Vagina (tissue), 2 donors: ENCODE results near the gene OR52N1. TPM values are rescaled to one million over a fixed set of nuclear protein-coding genes. Genes with fewer than 3 reads are reported as not detected.

Experiments
- DNase-seq, 2 donors: peaks; one replicate each; pipeline ENCODE4 v3.0.0-alpha.2; 2017; ENCODE audit errors: extremely low spot score in 2 of 2
- H3K27ac ChIP-seq: fragments of 200-600 bp; sonication (generic); one replicate; pipeline ENCODE4 v1.5.1; 2019
- H3K27me3 ChIP-seq: fragments of 200-600 bp; sonication (generic); one replicate; pipeline ENCODE4 v1.5.1; 2019
- H3K36me3 ChIP-seq, 2 donors: fragments of 200-600 bp; sonication (generic); one replicate each; pipeline ENCODE4 v1.5.1; 2017 to 2019
- H3K4me1 ChIP-seq: fragments of 200-600 bp; sonication (generic); one replicate; pipeline ENCODE4 v1.5.1; 2019
- H3K4me3 ChIP-seq, 2 donors: fragments of 200-600 bp; sonication (generic); 1 replicate in 1 of 2; 2 replicates in 1 of 2; pipeline ENCODE4 v1.5.1; 2016 to 2019
- H3K9me3 ChIP-seq: fragments of 200-600 bp; sonication (generic); one replicate; pipeline ENCODE4 v1.5.1; 2019
- CTCF ChIP-seq, 3 experiments: fragments of 450-650 bp in 2 of 3; fragments of 200-600 bp in 1 of 3; sonication (generic) in 1 of 3; IDR thresholded peaks; one replicate each; pipeline ENCODE4 v1.5.1; 2017 to 2019; ENCODE audit warnings: antibody characterized with exemption in 3 of 3, mild to moderate bottlenecking in 2 of 3, moderate library complexity in 2 of 3
- POLR2A ChIP-seq, 2 donors: fragments of 450-650 bp; IDR thresholded peaks; one replicate each; pipeline ENCODE4 v1.6.1; 2017; ENCODE audit warnings: antibody characterized with exemption in 2 of 2, mild to moderate bottlenecking in 2 of 2, moderate library complexity in 2 of 2
- POLR2AphosphoS5 ChIP-seq, 2 donors: sonication (generic); formaldehyde crosslinking; IDR thresholded peaks; one replicate each; pipeline ENCODE4 v1.9.0; 2017; ENCODE audit warnings: antibody characterized with exemption in 2 of 2, mild to moderate bottlenecking in 2 of 2, low read depth in 1 of 2; ENCODE audit not compliant: insufficient read depth in 1 of 2
- intact Hi-C: fragments of 100-400 bp; cut with DNase I; formaldehyde crosslinking; loops from one replicate; pipeline ENCODE4 v1.15.1; 2023
- total RNA-seq: library from RNA; depleted of rRNA; stranded (reverse); fragments of >200 nt; gene quantifications from one replicate; pipeline ENCODE4 v1.2.3, GENCODE V29; 2016

Gene OR52N1
- total RNA-seq, result not detected

GRCh38 chr11:5791165-5791564 lies at the start of gene OR52N1:
Gene OR52N1, minus strand, starts transcription at chr11:5791265. Its CDS starts 2,449 bp downstream, at chr11:5788816.
- Histone ChIP-seq H3K27ac (no peak within 1 kb of the TSS), H3K9me3 (no peaks in the 10 kb centered on the region), H3K27me3 (no peaks in the 10 kb centered on the region), H3K36me3 (no peaks in the 10 kb centered on the region), H3K4me1 (no peaks in the 10 kb centered on the region), H3K4me3 (no peak within 1 kb of the TSS)
- no peak for DNase-seq
- TF ChIP-seq POLR2A (IDR thresholded peaks at IDR 0.05), result no peak
- TF ChIP-seq CTCF (IDR thresholded peaks at IDR 0.05), result no peak
- TF ChIP-seq POLR2AphosphoS5 (IDR thresholded peaks at IDR 0.05; ENCODE audit: insufficient read depth in 1 of 2, low read depth in 1 of 2), result no peak
- intact Hi-C loops, result no loop called here

- no peaks in the 10 kb centered on the region for H3K27me3 ChIP-seq
- H3K36me3 ChIP-seq, result no peaks in the 10 kb centered on the region
- no peak for DNase-seq
- H3K4me3 ChIP-seq, result no peak overlapping the region
- H3K9me3 ChIP-seq, result no peaks in the 10 kb centered on the region
- no peak overlapping the region for H3K27ac ChIP-seq
- intact Hi-C loops, result no loop called here
- no peak for TF ChIP-seq CTCF (IDR thresholded peaks at IDR 0.05)
- TF ChIP-seq POLR2A (IDR thresholded peaks at IDR 0.05), result no peak
- no peak for TF ChIP-seq POLR2AphosphoS5 (IDR thresholded peaks at IDR 0.05; ENCODE audit: insufficient read depth in 1 of 2, low read depth in 1 of 2)
- H3K4me1 ChIP-seq, result no peaks in the 10 kb centered on the region
Measured at GRCh38 chr11:5837695-5838094, 46.6 kb upstream of the OR52N1 start.

- Histone ChIP-seq H3K36me3 (no peaks in the 10 kb centered on the region), H3K27ac (no peak overlapping the region), H3K9me3 (no peaks in the 10 kb centered on the region), H3K4me1 (no peaks in the 10 kb centered on the region), H3K27me3 (no peaks in the 10 kb centered on the region), H3K4me3 (no peak overlapping the region)
- DNase-seq, result no peak
- intact Hi-C loops, result no loop called here
- TF ChIP-seq POLR2AphosphoS5 (IDR thresholded peaks at IDR 0.05; ENCODE audit: insufficient read depth in 1 of 2, low read depth in 1 of 2) (no peak), CTCF (IDR thresholded peaks at IDR 0.05) (no peak), POLR2A (IDR thresholded peaks at IDR 0.05) (no peak)
Measured at GRCh38 chr11:5833446-5833845, 42.4 kb upstream of the OR52N1 start.

GRCh38 chr11:5831196-5831829 lies 40.2 kb upstream of the OR52N1 start:
- Histone ChIP-seq H3K36me3 (no peaks in the 10 kb centered on the region), H3K4me1 (no peaks in the 10 kb centered on the region), H3K27me3 (no peaks in the 10 kb centered on the region), H3K9me3 (no peaks in the 10 kb centered on the region), H3K4me3 (no peak overlapping the region), H3K27ac (no peak overlapping the region)
- intact Hi-C loops, result no loop called here
- TF ChIP-seq POLR2A (IDR thresholded peaks at IDR 0.05), result no peak
- no peak for TF ChIP-seq POLR2AphosphoS5 (IDR thresholded peaks at IDR 0.05; ENCODE audit: insufficient read depth in 1 of 2, low read depth in 1 of 2)
- TF ChIP-seq CTCF (IDR thresholded peaks at IDR 0.05), result no peak
- DNase-seq, result no peak

GRCh38 chr11:5818245-5818886 lies 27.3 kb upstream of the OR52N1 start:
- no peak for TF ChIP-seq POLR2A (IDR thresholded peaks at IDR 0.05)
- no peak for TF ChIP-seq CTCF (IDR thresholded peaks at IDR 0.05)
- TF ChIP-seq POLR2AphosphoS5 (IDR thresholded peaks at IDR 0.05; ENCODE audit: insufficient read depth in 1 of 2, low read depth in 1 of 2), result no peak
- DNase-seq, result no peak
- Histone ChIP-seq H3K27ac (no peak overlapping the region), H3K9me3 (no peaks in the 10 kb centered on the region), H3K27me3 (no peaks in the 10 kb centered on the region), H3K36me3 (no peaks in the 10 kb centered on the region), H3K4me3 (no peak overlapping the region), H3K4me1 (peaks cover 7% of the 10 kb centered on the region)
- intact Hi-C loops, result no loop called here
